Neural progenitor cell (in vitro differentiated cells): ENCODE measurements around the gene IL4I1.

Source experiments
- CTCF ChIP-seq: fragments of 200-600 bp; sonication (generic); IDR thresholded peaks from 2 replicates; pipeline ENCODE4 v1.5.1; 2017; ENCODE audit warnings: antibody characterized with exemption, mild to moderate bottlenecking
- EZH2 ChIP-seq: fragments of 200-600 bp; sonication (generic); IDR thresholded peaks from 2 replicates; pipeline ENCODE4 v1.6.1; 2017; ENCODE audit warnings: antibody characterized with exemption, mild to moderate bottlenecking, moderate library complexity

DNA sequence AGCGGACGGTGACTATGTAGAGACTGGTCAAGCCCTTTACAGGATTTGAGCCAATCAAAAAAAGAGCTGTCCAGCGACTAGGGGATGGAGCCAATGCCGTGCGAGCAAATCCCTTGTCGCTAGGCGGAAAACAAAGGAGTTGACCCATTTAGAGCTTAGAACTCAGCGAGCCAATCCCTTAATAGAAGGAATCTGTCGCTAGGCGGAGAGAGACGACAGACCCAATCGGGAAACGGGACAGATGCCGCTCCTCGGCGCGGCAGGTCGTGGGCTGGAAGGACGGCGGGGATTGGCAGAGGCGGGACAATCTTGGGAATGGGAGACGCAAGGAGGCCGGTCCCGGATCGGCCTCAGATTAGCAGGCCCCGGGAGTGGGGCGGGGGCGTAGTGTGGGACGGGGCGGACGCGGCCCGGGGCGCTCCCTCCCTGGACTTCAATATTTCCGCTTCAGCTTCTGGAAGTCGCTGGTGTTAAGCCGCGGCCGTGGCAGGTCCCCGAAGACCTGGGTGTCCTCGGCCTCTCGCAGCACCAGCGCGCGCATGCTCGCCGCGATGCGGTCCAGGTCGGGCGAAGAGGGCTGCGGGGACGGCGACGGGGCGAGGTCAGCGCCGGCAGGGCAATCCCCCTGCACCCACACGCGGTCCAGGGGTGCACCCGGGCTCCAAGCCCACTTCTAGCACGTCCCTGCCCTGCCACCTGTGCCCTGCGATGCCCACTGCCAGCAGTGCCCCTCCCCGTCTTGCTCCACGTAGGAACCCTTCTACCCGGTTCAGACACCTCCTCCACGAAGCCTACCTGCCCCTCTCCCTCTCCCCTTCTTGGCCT, 27.0 kb downstream of the IL4I1 start:
- TF ChIP-seq CTCF (no peak), EZH2 (no peak)
